ENCODE data around the gene ABLIM2.

GRCh38 chr4:7995866-7996265 lies 162.7 kb downstream of the ABLIM2 start:
- TF ChIP-seq CTCF (IDR thresholded peaks at IDR 0.05) (no peak), POLR2A (IDR thresholded peaks at IDR 0.05) (no peak)
